GM23338 (cell line): ENCODE results near the gene RAB11FIP2.

Experiments used
- EZH2phosphoT487 ChIP-seq: fragments of 200-600 bp; sonication (generic); IDR thresholded peaks from one replicate; pipeline ENCODE4 v1.8.1; 2018; ENCODE audit warnings: antibody characterized with exemption; ENCODE audit not compliant: unreplicated experiment
- TF ChIP-seq, protein P1 (sequence below), 2 experiments: fragments of 200-600 bp in 1 of 2; sonication (generic) in 1 of 2; conservative IDR thresholded peaks; 2 replicates each; pipeline versions ENCODE4 v1.5.1 to v1.6.1; 2016 to 2017; ENCODE audit warnings: antibody characterized with exemption in 2 of 2, low read depth in 2 of 2, mild to moderate bottlenecking in 2 of 2, moderate library complexity in 1 of 2

DNA sequence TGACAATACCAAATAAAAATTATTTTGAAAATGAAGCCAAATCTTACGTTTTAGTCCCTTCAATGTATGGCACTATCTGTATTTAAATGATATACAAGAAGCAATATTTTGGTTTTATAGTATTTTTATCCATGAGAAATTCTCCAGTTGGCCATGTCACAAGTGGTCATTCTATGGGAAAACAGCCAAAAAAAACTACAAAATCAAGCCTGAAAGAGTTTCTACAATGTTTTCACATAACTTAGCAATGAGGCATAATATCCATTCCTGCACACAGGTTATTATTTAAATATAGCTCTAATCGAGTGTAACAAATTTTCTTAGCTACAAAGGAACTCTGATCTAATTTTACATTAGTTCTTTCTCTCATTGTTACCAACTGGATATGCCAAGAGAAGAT is 5.4 kb downstream of the RAB11FIP2 start:
- TF ChIP-seq, protein P1, sequence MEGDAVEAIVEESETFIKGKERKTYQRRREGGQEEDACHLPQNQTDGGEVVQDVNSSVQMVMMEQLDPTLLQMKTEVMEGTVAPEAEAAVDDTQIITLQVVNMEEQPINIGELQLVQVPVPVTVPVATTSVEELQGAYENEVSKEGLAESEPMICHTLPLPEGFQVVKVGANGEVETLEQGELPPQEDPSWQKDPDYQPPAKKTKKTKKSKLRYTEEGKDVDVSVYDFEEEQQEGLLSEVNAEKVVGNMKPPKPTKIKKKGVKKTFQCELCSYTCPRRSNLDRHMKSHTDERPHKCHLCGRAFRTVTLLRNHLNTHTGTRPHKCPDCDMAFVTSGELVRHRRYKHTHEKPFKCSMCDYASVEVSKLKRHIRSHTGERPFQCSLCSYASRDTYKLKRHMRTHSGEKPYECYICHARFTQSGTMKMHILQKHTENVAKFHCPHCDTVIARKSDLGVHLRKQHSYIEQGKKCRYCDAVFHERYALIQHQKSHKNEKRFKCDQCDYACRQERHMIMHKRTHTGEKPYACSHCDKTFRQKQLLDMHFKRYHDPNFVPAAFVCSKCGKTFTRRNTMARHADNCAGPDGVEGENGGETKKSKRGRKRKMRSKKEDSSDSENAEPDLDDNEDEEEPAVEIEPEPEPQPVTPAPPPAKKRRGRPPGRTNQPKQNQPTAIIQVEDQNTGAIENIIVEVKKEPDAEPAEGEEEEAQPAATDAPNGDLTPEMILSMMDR (conservative IDR thresholded peaks at IDR 0.05; ENCODE audit: low read depth in 2 of 2), result no peak
- no peak for TF ChIP-seq EZH2phosphoT487
